HepG2 (cell line): ENCODE results near the gene ABCG4. TPM values are rescaled to one million over a fixed set of nuclear protein-coding genes. Genes with fewer than 3 reads are reported as not detected.

ENCODE experiments used
- EEA1 ChIP-seq: sonication (generic); formaldehyde crosslinking; IDR thresholded peaks from 2 replicates; pipeline ENCODE4 v1.5.1; 2020; ENCODE audit warnings: mild to moderate bottlenecking, missing genetic modification reagents, borderline replicate concordance
- HNRNPLL ChIP-seq: fragments of 200-400 bp; formaldehyde crosslinking; IDR thresholded peaks from 2 replicates; pipeline ENCODE4 v1.6.1; 2017; ENCODE audit warnings: mild to moderate bottlenecking, low read depth, low read length; ENCODE audit not compliant: poor library complexity, severe bottlenecking
- HOXA3 ChIP-seq: sonication (generic); formaldehyde crosslinking; IDR thresholded peaks from 2 replicates; pipeline ENCODE4 v1.5.0; 2020; ENCODE audit warnings: missing genetic modification reagents
- HOXA5 ChIP-seq: sonication (generic); formaldehyde crosslinking; IDR thresholded peaks from 2 replicates; pipeline ENCODE4 v1.4.0; 2020; ENCODE audit warnings: missing genetic modification reagents
- MEIS2 ChIP-seq: sonication (generic); formaldehyde crosslinking; IDR thresholded peaks from 2 replicates; pipeline ENCODE4 v1.9.0; 2021; ENCODE audit warnings: mild to moderate bottlenecking, missing genetic modification reagents
- PLSCR1 ChIP-seq: sonication (generic); formaldehyde crosslinking; IDR thresholded peaks from 2 replicates; pipeline ENCODE4 v1.5.0; 2020; ENCODE audit warnings: missing genetic modification reagents, mild to moderate bottlenecking, borderline replicate concordance
- RARA ChIP-seq: IDR thresholded peaks from 2 replicates; pipeline ENCODE4 v1.6.1; 2016; ENCODE audit warnings: missing genetic modification reagents, missing compliant biosample characterization
- RBM39 ChIP-seq: fragments of 200-400 bp; formaldehyde crosslinking; IDR thresholded peaks from one replicate; pipeline ENCODE4 v1.6.1; 2018; ENCODE audit warnings: antibody characterized with exemption, mild to moderate bottlenecking, low read depth, low read length; ENCODE audit not compliant: poor library complexity, severe bottlenecking
- SUZ12 ChIP-seq: fragments of 150-350 bp; IDR thresholded peaks from 2 replicates; pipeline ENCODE4 v1.6.1; 2014; ENCODE audit warnings: low read depth, low read length
- TMF1 ChIP-seq: sonication (generic); formaldehyde crosslinking; IDR thresholded peaks from 2 replicates; pipeline ENCODE4 v1.8.1; 2022; ENCODE audit warnings: low read depth, missing genetic modification reagents
- U2AF1 ChIP-seq: fragments of 200-400 bp; formaldehyde crosslinking; optimal IDR thresholded peaks from 2 replicates; pipeline ENCODE3; 2017; ENCODE audit warnings: mild to moderate bottlenecking, low read depth, low read length
- WIZ ChIP-seq: sonication (generic); formaldehyde crosslinking; IDR thresholded peaks from 2 replicates; pipeline ENCODE4 v1.5.1; 2020; ENCODE audit warnings: mild to moderate bottlenecking, missing genetic modification reagents
- ZNF136 ChIP-seq: sonication (generic); formaldehyde crosslinking; IDR thresholded peaks from 2 replicates; pipeline ENCODE4 v1.8.1; 2022; ENCODE audit warnings: low read depth, mild to moderate bottlenecking, moderate library complexity, missing genetic modification reagents
- ZNF337 ChIP-seq: sonication (generic); formaldehyde crosslinking; IDR thresholded peaks from 2 replicates; pipeline ENCODE4 v1.5.1; 2020; ENCODE audit warnings: missing genetic modification reagents, low read depth, mild to moderate bottlenecking, borderline replicate concordance
- ZNF558 ChIP-seq: sonication (generic); formaldehyde crosslinking; IDR thresholded peaks from 2 replicates; pipeline ENCODE4 v1.9.0; 2022; ENCODE audit warnings: mild to moderate bottlenecking, missing genetic modification reagents, borderline replicate concordance
- ZNF567 ChIP-seq: sonication (generic); formaldehyde crosslinking; IDR thresholded peaks from 2 replicates; pipeline ENCODE4 v1.8.1; 2023; ENCODE audit warnings: mild to moderate bottlenecking, missing genetic modification reagents, borderline replicate concordance
- ZNF619 ChIP-seq: sonication (generic); formaldehyde crosslinking; IDR thresholded peaks from 2 replicates; pipeline ENCODE4 v1.4.0; 2020; ENCODE audit warnings: mild to moderate bottlenecking, missing genetic modification reagents
- ZNF674 ChIP-seq: sonication (generic); formaldehyde crosslinking; IDR thresholded peaks from 2 replicates; pipeline ENCODE4 v1.5.0; 2020; ENCODE audit warnings: low read depth, mild to moderate bottlenecking, missing genetic modification reagents
- ZNF780A ChIP-seq: sonication (generic); formaldehyde crosslinking; IDR thresholded peaks from 2 replicates; pipeline ENCODE4 v1.8.0; 2022; ENCODE audit warnings: mild to moderate bottlenecking, missing genetic modification reagents, moderate library complexity
- polyA plus RNA-seq, 8 experiments: library from polyadenylated mRNA; depleted of rRNA in 3 of 8; stranded (reverse) in 7 of 8; unstranded in 1 of 8; fragments of >200 nt; fragmentation: Illumina TruSeq in 4 of 8; extraction: Trizol in 4 of 8; gene quantifications; 2 replicates each; pipeline versions ENCODE4 v1.2.1 to v1.2.3, GENCODE V29; 2011 to 2016; ENCODE audit warnings: low read depth in 4 of 8, missing spikeins in 1 of 8, mixed read lengths in 1 of 8; ENCODE audit not compliant: insufficient read depth in 1 of 8
- total RNA-seq, 5 experiments: library from RNA; depleted of rRNA; stranded (reverse); fragments of >200 nt; fragmentation: Illumina TruSeq; extraction: Trizol; gene quantifications; 2 replicates each; pipeline ENCODE4 v1.2.3, GENCODE V29; 2016; ENCODE audit warnings: low read depth in 1 of 5
- TF ChIP-seq, protein P1 (sequence below): IDR thresholded peaks from 2 replicates; pipeline ENCODE4 v1.6.1; 2018; ENCODE audit warnings: missing genetic modification reagents
- TF ChIP-seq, protein P2 (sequence below): sonication (generic); formaldehyde crosslinking; IDR thresholded peaks from 2 replicates; pipeline ENCODE4 v1.8.1; 2023; ENCODE audit warnings: mild to moderate bottlenecking, moderate library complexity, missing genetic modification reagents
- TF ChIP-seq, protein P3 (sequence below): sonication (generic); formaldehyde crosslinking; IDR thresholded peaks from 2 replicates; pipeline ENCODE4 v1.5.0; 2020; ENCODE audit warnings: missing genetic modification reagents
- TF ChIP-seq, protein P4 (sequence below): sonication (generic); formaldehyde crosslinking; IDR thresholded peaks from 2 replicates; pipeline ENCODE4 v1.5.0; 2020; ENCODE audit warnings: mild to moderate bottlenecking, low read depth, missing genetic modification reagents, borderline replicate concordance
- TF ChIP-seq, protein P5 (sequence below): sonication (generic); formaldehyde crosslinking; IDR thresholded peaks from 2 replicates; pipeline ENCODE4 v1.4.0; 2020; ENCODE audit warnings: missing genetic modification reagents

ABCG4 gene
- total and polyA plus RNA-seq, 2 of the 13 experiments (the other 11 are each of a cell fraction or from before 2014, with no cell fraction given) = not detected

GRCh38 chr11:119168471-119169281, 19.8 kb downstream of the ABCG4 start, which contains the start of gene NLRX1 (continued):
- TF ChIP-seq HOXA3 (peak; percentile 11; the same call in 1 of the 2 replicates), RARA (CRISPR knock-in tag) (peak; percentile 42), EEA1 (CRISPR knock-in tag) (no peak), HNRNPLL (peak; percentile 62), ZNF567 (CRISPR knock-in tag) (no peak; the same call in 1 of the 2 replicates), U2AF1 (no peak), ZNF780A (CRISPR knock-in tag) (no peak), WIZ (CRISPR knock-in tag) (no peak), MEIS2 (peak; percentile 70), PLSCR1 (CRISPR knock-in tag) (no peak), RBM39 (no peak), ZNF337 (no peak), ZNF558 (CRISPR knock-in tag) (peak; percentile 57; the same call in 1 of the 2 replicates), SUZ12 (no peak), ZNF619 (no peak), ZNF674 (CRISPR knock-in tag) (no peak), TMF1 (peak; percentile 58; the same call in 1 of the 2 replicates), HOXA5 (CRISPR knock-in tag) (peak; percentile 20), ZNF136 (CRISPR knock-in tag) (no peak)
- TF ChIP-seq, protein P1, sequence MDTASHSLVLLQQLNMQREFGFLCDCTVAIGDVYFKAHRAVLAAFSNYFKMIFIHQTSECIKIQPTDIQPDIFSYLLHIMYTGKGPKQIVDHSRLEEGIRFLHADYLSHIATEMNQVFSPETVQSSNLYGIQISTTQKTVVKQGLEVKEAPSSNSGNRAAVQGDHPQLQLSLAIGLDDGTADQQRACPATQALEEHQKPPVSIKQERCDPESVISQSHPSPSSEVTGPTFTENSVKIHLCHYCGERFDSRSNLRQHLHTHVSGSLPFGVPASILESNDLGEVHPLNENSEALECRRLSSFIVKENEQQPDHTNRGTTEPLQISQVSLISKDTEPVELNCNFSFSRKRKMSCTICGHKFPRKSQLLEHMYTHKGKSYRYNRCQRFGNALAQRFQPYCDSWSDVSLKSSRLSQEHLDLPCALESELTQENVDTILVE (CRISPR knock-in tag) = no peak; the same call in 1 of the 2 replicates
- TF ChIP-seq, protein P2, sequence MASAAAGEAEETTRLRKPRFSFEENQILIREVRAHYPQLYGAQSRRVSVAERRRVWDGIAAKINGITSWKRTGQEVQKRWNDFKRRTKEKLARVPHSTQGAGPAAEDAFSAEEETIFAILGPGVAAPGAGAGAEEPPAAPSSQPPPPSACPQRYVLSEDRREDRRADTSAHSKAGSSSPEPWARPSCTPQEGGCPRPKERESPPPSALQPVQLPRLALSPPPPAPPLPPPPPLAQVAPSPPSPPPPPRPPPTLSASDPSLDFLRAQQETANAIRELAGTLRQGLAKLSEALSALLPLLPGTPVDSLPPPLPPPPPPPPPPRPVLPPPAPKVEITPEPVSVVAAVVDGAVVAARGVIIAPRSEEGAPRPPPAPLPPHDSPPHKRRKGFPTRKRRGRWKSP (CRISPR knock-in tag) = peak; percentile 76; the same call in 1 of the 2 replicates
- TF ChIP-seq, protein P3, sequence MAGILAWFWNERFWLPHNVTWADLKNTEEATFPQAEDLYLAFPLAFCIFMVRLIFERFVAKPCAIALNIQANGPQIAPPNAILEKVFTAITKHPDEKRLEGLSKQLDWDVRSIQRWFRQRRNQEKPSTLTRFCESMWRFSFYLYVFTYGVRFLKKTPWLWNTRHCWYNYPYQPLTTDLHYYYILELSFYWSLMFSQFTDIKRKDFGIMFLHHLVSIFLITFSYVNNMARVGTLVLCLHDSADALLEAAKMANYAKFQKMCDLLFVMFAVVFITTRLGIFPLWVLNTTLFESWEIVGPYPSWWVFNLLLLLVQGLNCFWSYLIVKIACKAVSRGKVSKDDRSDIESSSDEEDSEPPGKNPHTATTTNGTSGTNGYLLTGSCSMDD (CRISPR knock-in tag) = no peak
- TF ChIP-seq, protein P4, sequence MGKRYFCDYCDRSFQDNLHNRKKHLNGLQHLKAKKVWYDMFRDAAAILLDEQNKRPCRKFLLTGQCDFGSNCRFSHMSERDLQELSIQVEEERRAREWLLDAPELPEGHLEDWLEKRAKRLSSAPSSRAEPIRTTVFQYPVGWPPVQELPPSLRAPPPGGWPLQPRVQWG (CRISPR knock-in tag) = no peak
- TF ChIP-seq, protein P5, sequence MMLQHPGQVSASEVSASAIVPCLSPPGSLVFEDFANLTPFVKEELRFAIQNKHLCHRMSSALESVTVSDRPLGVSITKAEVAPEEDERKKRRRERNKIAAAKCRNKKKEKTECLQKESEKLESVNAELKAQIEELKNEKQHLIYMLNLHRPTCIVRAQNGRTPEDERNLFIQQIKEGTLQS (CRISPR knock-in tag) = 0 out of 2 replicates have a peak, but pooled peaks have one; percentile 8
